GM23338 (cell line): ENCODE results near the gene ASGR2. TPM values are rescaled to one million over a fixed set of nuclear protein-coding genes. Genes with fewer than 3 reads are reported as not detected.
A peak's percentile ranks its signal among the peaks of the same experiment; 100 is the strongest.

ENCODE experiments used
- ATAC-seq: fragments of 200-7000 bp; cut with Tn5 transposase; 3 replicates; pipeline ENCODE4 v1.9.1; 2020
- DNase-seq: peaks from one replicate; pipeline ENCODE4 v3.0.0-alpha.2; 2015; ENCODE audit warnings: low spot score
- H2AFZ ChIP-seq: fragments of 200-600 bp; sonication (generic); 2 replicates; pipeline ENCODE4 v1.8.0; 2016; ENCODE audit warnings: antibody characterized with exemption, mild to moderate bottlenecking, moderate library complexity
- H3F3A ChIP-seq: fragments of 200-600 bp; sonication (generic); replicated peaks from 2 replicates; pipeline ENCODE4 v1.8.0; 2017; ENCODE audit warnings: antibody characterized with exemption, mixed run types, low read depth
- H3K27ac ChIP-seq: fragments of 200-600 bp; sonication (generic); 2 replicates; pipeline ENCODE4 v1.6.1; 2016; ENCODE audit warnings: low read depth
- H3K27me3 ChIP-seq: fragments of 200-600 bp; sonication (generic); 2 replicates; pipeline ENCODE4 v1.8.0; 2016; ENCODE audit warnings: mild to moderate bottlenecking, mixed run types, moderate library complexity; ENCODE audit not compliant: insufficient read depth
- H3K36me3 ChIP-seq: fragments of 200-600 bp; sonication (generic); 2 replicates; pipeline ENCODE4 v1.8.0; 2016; ENCODE audit warnings: mild to moderate bottlenecking; ENCODE audit not compliant: insufficient read depth
- H3K4me1 ChIP-seq: fragments of 200-600 bp; sonication (generic); 2 replicates; pipeline ENCODE4 v1.8.0; 2016; ENCODE audit warnings: mild to moderate bottlenecking, moderate library complexity; ENCODE audit not compliant: insufficient read depth
- H3K4me2 ChIP-seq: fragments of 200-600 bp; sonication (generic); 2 replicates; pipeline ENCODE4 v1.7.1; 2017; ENCODE audit warnings: mixed run types
- H3K4me3 ChIP-seq: fragments of 200-600 bp; sonication (generic); 2 replicates; pipeline ENCODE4 v1.6.1; 2016; ENCODE audit warnings: mixed run types
- H3K79me2 ChIP-seq: fragments of 200-600 bp; sonication (generic); replicated peaks from 2 replicates; pipeline ENCODE4 v1.8.0; 2017; ENCODE audit warnings: mild to moderate bottlenecking; ENCODE audit not compliant: insufficient read depth
- H3K9me2 ChIP-seq: fragments of 200-600 bp; sonication (generic); 2 replicates; pipeline ENCODE4 v1.8.0; 2017; ENCODE audit not compliant: insufficient read depth
- H4K20me1 ChIP-seq: fragments of 200-600 bp; sonication (generic); replicated peaks from 2 replicates; pipeline ENCODE4 v1.8.0; 2017; ENCODE audit warnings: mild to moderate bottlenecking; ENCODE audit not compliant: insufficient read depth
- H3K27ac Mint-ChIP-seq: 2 replicates; pipeline ENCODE4 v1.8.0; 2020; ENCODE audit warnings: inconsistent platforms, mild to moderate bottlenecking, moderate library complexity, mixed read lengths
- H3K27me3 Mint-ChIP-seq: 3 replicates; pipeline ENCODE4 v1.8.0; 2022; ENCODE audit warnings: low read depth, mild to moderate bottlenecking, moderate library complexity, mixed read lengths, inconsistent platforms; ENCODE audit not compliant: insufficient read depth, poor library complexity
- H3K36me3 Mint-ChIP-seq: 3 replicates; pipeline ENCODE4 v1.8.0; 2021; ENCODE audit warnings: low read depth, mild to moderate bottlenecking, inconsistent platforms, moderate library complexity, mixed read lengths
- H3K4me1 Mint-ChIP-seq: 3 replicates; pipeline ENCODE4 v1.8.0; 2020; ENCODE audit warnings: mild to moderate bottlenecking, inconsistent platforms, mixed read lengths
- H3K4me3 Mint-ChIP-seq: 3 replicates; pipeline ENCODE4 v1.8.0; 2021; ENCODE audit warnings: moderate library complexity, mild to moderate bottlenecking, inconsistent platforms, mixed read lengths
- H3K9me3 Mint-ChIP-seq: 3 replicates; pipeline ENCODE4 v1.8.0; 2020; ENCODE audit warnings: moderate library complexity, mild to moderate bottlenecking, inconsistent platforms, mixed read lengths
- CREB1 ChIP-seq: fragments of 250-450 bp; sonication (Bioruptor Pico); IDR thresholded peaks from 2 replicates; pipeline ENCODE4 v1.5.0; 2020; ENCODE audit warnings: low read depth, mild to moderate bottlenecking, moderate library complexity
- EZH2 ChIP-seq: fragments of 200-600 bp; sonication (generic); IDR thresholded peaks from one replicate; pipeline ENCODE4 v1.8.0; 2017; ENCODE audit warnings: antibody characterized with exemption, mild to moderate bottlenecking, low read depth; ENCODE audit not compliant: unreplicated experiment
- EZH2phosphoT487 ChIP-seq: fragments of 200-600 bp; sonication (generic); IDR thresholded peaks from one replicate; pipeline ENCODE4 v1.8.1; 2018; ENCODE audit warnings: antibody characterized with exemption; ENCODE audit not compliant: unreplicated experiment
- JUNB ChIP-seq: IDR thresholded peaks from one replicate; pipeline ENCODE4 v1.6.1; 2016; ENCODE audit warnings: antibody characterized with exemption; ENCODE audit not compliant: unreplicated experiment
- NANOG ChIP-seq: IDR thresholded peaks from 2 replicates; pipeline ENCODE4 v1.6.1; 2016; ENCODE audit warnings: antibody characterized with exemption, borderline replicate concordance
- POLR2AphosphoS5 ChIP-seq: IDR thresholded peaks from 2 replicates; pipeline ENCODE4 v1.6.1; 2016; ENCODE audit warnings: antibody characterized with exemption, low read depth
- STAT1 ChIP-seq: IDR thresholded peaks from one replicate; pipeline ENCODE4 v1.6.1; 2016; ENCODE audit warnings: antibody characterized with exemption; ENCODE audit not compliant: unreplicated experiment
- ZNF114 ChIP-seq: fragments of 250-450 bp; sonication (Bioruptor Pico); IDR thresholded peaks from 2 replicates; pipeline ENCODE4 v1.5.0; 2020; ENCODE audit warnings: mild to moderate bottlenecking, moderate library complexity
- ZNF331 ChIP-seq: fragments of 250-450 bp; sonication (Bioruptor Pico); IDR thresholded peaks from 2 replicates; pipeline ENCODE4 v1.5.0; 2020; ENCODE audit warnings: low read depth, mild to moderate bottlenecking, moderate library complexity
- polyA plus RNA-seq: library from polyadenylated mRNA; unstranded; fragments of >200 nt; fragmentation: Nextera tagmentation; extraction: Ambion mirVana; gene quantifications from 2 replicates; pipeline ENCODE4 v1.2.1, GENCODE V29; 2016
- total RNA-seq: library from RNA; depleted of rRNA; stranded (reverse); fragments of >200 nt; shearing (Covaris generic); gene quantifications from 2 replicates; pipeline ENCODE4 v1.2.3, GENCODE V29; 2014
- TF ChIP-seq, protein P1 (sequence below): IDR thresholded peaks from one replicate; pipeline ENCODE4 v1.6.1; 2018; ENCODE audit warnings: antibody characterized with exemption; ENCODE audit not compliant: unreplicated experiment
- TF ChIP-seq, protein P2 (sequence below), 2 experiments: fragments of 200-600 bp in 1 of 2; sonication (generic) in 1 of 2; conservative IDR thresholded peaks; 2 replicates each; pipeline versions ENCODE4 v1.5.1 to v1.6.1; 2016 to 2017; ENCODE audit warnings: antibody characterized with exemption in 2 of 2, low read depth in 2 of 2, mild to moderate bottlenecking in 2 of 2, moderate library complexity in 1 of 2
- TF ChIP-seq, protein P3 (sequence below): IDR thresholded peaks from 2 replicates; pipeline ENCODE4 v1.6.1; 2016; ENCODE audit warnings: antibody characterized with exemption

The ASGR2 gene
- total and polyA plus RNA-seq, 2 experiments from 2014 or later, result 0.97 TPM; not detected in 1

DNA sequence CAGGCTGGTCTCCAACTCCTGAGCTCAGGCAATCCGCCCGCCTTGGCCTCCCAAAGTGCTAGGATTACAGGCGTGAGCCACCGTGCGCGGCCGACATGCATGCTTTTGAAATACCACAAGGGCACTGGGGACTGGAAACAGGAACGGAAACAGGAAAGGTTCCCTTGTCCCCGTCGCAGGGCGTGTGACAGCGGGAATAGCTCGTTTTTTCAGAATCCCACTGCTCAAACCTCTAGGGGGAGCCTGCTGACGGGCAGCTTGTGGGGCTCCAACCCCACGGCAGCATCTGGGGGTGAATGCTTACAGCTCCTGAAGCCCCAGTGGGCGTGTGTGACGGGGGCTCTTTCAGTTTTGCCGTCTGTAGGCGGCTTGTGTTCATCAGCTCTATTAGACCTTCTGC, 18.8 kb upstream of the ASGR2 start:
- Histone ChIP-seq H3K27me3 (peaks cover 22% of the 10 kb centered on the region), H2AFZ (peak overlapping the region; percentile 69), H3K9me2 (no peaks in the 10 kb centered on the region), H3K4me1 (peaks cover 53% of the 10 kb centered on the region), H3F3A (peaks cover 25% of the 10 kb centered on the region), H3K79me2 (no peaks in the 10 kb centered on the region), H3K36me3 (no peaks in the 10 kb centered on the region), H3K27ac (no peak overlapping the region), H3K4me3 (peak overlapping the region; percentile 44), H4K20me1 (no peaks in the 10 kb centered on the region), H3K4me2 (peak overlapping the region; percentile 86)
- peak overlapping the region; percentile 63 for H3K4me3 Mint-ChIP-seq
- H3K27me3 Mint-ChIP-seq, result peaks cover 26% of the 10 kb centered on the region
- TF ChIP-seq, protein P1, sequence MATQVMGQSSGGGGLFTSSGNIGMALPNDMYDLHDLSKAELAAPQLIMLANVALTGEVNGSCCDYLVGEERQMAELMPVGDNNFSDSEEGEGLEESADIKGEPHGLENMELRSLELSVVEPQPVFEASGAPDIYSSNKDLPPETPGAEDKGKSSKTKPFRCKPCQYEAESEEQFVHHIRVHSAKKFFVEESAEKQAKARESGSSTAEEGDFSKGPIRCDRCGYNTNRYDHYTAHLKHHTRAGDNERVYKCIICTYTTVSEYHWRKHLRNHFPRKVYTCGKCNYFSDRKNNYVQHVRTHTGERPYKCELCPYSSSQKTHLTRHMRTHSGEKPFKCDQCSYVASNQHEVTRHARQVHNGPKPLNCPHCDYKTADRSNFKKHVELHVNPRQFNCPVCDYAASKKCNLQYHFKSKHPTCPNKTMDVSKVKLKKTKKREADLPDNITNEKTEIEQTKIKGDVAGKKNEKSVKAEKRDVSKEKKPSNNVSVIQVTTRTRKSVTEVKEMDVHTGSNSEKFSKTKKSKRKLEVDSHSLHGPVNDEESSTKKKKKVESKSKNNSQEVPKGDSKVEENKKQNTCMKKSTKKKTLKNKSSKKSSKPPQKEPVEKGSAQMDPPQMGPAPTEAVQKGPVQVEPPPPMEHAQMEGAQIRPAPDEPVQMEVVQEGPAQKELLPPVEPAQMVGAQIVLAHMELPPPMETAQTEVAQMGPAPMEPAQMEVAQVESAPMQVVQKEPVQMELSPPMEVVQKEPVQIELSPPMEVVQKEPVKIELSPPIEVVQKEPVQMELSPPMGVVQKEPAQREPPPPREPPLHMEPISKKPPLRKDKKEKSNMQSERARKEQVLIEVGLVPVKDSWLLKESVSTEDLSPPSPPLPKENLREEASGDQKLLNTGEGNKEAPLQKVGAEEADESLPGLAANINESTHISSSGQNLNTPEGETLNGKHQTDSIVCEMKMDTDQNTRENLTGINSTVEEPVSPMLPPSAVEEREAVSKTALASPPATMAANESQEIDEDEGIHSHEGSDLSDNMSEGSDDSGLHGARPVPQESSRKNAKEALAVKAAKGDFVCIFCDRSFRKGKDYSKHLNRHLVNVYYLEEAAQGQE, result no peak
- TF ChIP-seq EZH2phosphoT487 (no peak), CREB1 (CRISPR knock-in tag) (peak; percentile 49; the same call in 1 of the 2 replicates), ZNF331 (CRISPR knock-in tag) (no peak), POLR2AphosphoS5 (no peak), STAT1 (no peak), EZH2 (no peak)
- TF ChIP-seq, protein P2, sequence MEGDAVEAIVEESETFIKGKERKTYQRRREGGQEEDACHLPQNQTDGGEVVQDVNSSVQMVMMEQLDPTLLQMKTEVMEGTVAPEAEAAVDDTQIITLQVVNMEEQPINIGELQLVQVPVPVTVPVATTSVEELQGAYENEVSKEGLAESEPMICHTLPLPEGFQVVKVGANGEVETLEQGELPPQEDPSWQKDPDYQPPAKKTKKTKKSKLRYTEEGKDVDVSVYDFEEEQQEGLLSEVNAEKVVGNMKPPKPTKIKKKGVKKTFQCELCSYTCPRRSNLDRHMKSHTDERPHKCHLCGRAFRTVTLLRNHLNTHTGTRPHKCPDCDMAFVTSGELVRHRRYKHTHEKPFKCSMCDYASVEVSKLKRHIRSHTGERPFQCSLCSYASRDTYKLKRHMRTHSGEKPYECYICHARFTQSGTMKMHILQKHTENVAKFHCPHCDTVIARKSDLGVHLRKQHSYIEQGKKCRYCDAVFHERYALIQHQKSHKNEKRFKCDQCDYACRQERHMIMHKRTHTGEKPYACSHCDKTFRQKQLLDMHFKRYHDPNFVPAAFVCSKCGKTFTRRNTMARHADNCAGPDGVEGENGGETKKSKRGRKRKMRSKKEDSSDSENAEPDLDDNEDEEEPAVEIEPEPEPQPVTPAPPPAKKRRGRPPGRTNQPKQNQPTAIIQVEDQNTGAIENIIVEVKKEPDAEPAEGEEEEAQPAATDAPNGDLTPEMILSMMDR (conservative IDR thresholded peaks at IDR 0.05; ENCODE audit: low read depth in 2 of 2), result peak; percentile 59 to 61
- H3K4me1 Mint-ChIP-seq, result peaks cover 56% of the 10 kb centered on the region
- H3K9me3 Mint-ChIP-seq, result no peaks in the 10 kb centered on the region; the same call in 2 of the 3 replicates
- H3K36me3 Mint-ChIP-seq, result no peaks in the 10 kb centered on the region
- ATAC-seq (peak; percentile 18), DNase-seq (peak; percentile 82)
- peak overlapping the region; percentile 97 for H3K27ac Mint-ChIP-seq

DNA sequence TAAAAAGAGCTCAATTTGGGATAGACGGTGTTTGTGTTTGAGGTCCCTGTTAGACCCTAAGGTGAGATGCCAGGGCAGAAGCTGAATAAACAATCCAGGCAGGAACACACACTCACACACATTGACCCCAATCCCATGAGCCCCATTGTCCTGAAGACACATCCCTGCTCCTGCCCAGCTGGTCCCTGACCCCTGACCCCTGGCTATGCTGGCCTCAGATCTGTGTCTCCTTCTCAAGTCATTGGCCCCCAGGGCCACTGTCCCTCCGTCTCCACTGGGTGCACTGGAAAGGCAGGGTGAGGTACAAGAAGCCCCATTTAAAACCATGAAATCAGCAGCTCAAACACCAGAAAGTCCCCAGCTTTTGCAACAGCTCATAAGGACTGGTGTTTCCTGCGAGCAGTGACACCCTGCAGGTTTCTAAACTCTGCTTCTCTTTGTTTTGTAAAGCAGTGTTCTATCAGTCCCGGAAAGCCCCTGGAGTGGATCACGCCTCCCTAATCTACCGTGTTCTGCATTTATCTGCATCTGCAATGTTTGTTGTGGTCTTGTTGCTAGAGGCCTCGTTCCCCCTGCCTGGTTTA, 18.0 kb upstream of the ASGR2 start:
- ATAC-seq, result peak; percentile 84
- TF ChIP-seq, protein P2 (conservative IDR thresholded peaks at IDR 0.05; ENCODE audit: low read depth in 2 of 2), result no peak
- TF ChIP-seq JUNB (no peak), NANOG (peak; percentile 60; the same call in 1 of the 2 replicates), ZNF114 (CRISPR knock-in tag) (no peak), POLR2AphosphoS5 (no peak), EZH2phosphoT487 (no peak), EZH2 (no peak), ZNF331 (CRISPR knock-in tag) (no peak)
- TF ChIP-seq, protein P3, sequence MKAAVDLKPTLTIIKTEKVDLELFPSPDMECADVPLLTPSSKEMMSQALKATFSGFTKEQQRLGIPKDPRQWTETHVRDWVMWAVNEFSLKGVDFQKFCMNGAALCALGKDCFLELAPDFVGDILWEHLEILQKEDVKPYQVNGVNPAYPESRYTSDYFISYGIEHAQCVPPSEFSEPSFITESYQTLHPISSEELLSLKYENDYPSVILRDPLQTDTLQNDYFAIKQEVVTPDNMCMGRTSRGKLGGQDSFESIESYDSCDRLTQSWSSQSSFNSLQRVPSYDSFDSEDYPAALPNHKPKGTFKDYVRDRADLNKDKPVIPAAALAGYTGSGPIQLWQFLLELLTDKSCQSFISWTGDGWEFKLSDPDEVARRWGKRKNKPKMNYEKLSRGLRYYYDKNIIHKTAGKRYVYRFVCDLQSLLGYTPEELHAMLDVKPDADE, result peak; percentile 13; the same call in 1 of the 2 replicates

More for the DNA sequence above, 18.0 kb upstream of the ASGR2 start:
- H3K4me2 ChIP-seq, result peak overlapping the region; percentile 69
- no peak overlapping the region for H2AFZ ChIP-seq
- peak overlapping the region; percentile 91 for H3K27ac ChIP-seq
- H3F3A ChIP-seq, result peaks cover 25% of the 10 kb centered on the region
- peak; percentile 96 for DNase-seq
- no peaks in the 10 kb centered on the region for H3K9me2 ChIP-seq
- no peaks in the 10 kb centered on the region for H3K79me2 ChIP-seq
- H3K36me3 ChIP-seq, result no peaks in the 10 kb centered on the region
- H3K27me3 ChIP-seq, result peaks cover 22% of the 10 kb centered on the region
- Mint-ChIP-seq H3K36me3 (no peaks in the 10 kb centered on the region), H3K27ac (peak overlapping the region; percentile 100), H3K4me3 (peak overlapping the region; percentile 49), H3K27me3 (peaks cover 24% of the 10 kb centered on the region), H3K4me1 (peaks cover 60% of the 10 kb centered on the region), H3K9me3 (no peaks in the 10 kb centered on the region; the same call in 2 of the 3 replicates)
- no peaks in the 10 kb centered on the region for H4K20me1 ChIP-seq
- H3K4me3 ChIP-seq, result peak overlapping the region; percentile 39
- H3K4me1 ChIP-seq, result peaks cover 58% of the 10 kb centered on the region
